ENCODE results near the gene CCR5AS.
A peak's percentile ranks its signal among the peaks of the same experiment; 100 is the strongest.

Gene CCR5AS

DNA sequence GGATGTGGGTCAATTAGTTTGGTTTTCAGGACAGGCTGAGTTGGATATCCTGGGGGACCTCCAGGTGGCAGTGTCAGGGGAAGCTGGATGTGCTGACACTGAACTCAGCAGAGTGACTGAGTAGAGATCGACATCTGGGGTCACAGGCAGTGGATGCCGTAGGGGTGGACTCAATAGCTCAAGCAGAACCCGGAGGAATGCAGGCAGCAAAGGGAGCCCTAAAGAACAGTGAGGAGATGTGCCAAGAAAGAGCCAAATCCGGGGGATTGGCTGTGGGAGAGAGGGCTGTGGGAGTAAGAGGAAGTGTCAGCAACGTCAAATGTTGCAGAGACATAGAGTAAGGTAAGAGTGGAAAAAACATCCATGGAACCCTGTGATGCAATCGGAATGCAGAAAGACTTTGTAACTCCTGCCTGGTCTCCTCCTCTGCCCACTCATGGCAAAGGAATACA lies 11.6 kb downstream of the CCR5AS start:
- intact Hi-C loops (cut with micrococcal nuclease), result no loop called here
- H3K27me3 Mint-ChIP-seq (ENCODE audit: low read depth in 3 of 3), result peaks cover 0 to 4% (median 0%) of the 10 kb centered on the region in 3 donors
- H2AFZ ChIP-seq (ENCODE audit: insufficient read depth, low read depth, low read length, poor library complexity, severe bottlenecking), result peak overlapping the region; percentile 6

DNA sequence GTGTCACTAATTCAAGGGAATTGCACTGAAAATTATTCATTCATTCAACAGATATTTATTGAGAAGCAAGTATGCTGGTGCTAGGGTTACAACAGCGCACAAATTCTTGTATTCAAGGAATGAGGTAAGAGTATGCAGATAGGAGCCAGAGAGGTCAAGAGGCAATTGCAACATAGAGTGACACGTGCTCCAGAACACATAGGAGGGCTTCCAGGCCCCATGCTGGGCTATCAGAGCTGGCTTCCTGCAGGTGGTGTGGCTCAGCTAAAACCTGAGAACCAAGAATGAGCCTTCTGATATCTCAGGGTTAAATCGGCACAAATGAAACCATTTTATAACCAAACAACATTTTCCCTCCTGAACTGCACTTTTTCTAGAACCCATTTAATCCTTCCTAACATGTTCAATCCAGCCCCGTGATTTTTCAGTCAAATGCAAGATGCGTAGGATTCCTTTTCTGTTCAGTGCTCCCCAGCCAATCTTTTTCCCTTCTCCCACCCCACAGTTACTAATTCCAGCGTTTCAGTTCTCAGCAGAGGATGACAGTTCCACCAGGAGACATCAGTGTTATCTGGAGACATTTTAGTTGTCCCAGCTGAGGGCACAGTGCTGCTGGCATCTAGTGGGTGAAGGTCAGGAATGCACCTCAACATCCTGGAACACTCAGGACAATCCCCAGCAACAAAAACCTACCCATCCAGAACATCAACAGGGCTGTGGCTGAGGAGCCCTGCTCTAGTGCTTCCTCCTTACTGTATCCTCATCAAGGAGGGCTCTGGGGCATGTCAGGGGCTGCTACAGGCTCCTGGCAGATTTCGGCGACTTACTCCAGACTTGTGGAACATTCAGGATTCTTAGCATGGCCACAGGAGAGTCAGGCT lies 13.1 kb downstream of the CCR5AS start:
- TF ChIP-seq, protein P1, sequence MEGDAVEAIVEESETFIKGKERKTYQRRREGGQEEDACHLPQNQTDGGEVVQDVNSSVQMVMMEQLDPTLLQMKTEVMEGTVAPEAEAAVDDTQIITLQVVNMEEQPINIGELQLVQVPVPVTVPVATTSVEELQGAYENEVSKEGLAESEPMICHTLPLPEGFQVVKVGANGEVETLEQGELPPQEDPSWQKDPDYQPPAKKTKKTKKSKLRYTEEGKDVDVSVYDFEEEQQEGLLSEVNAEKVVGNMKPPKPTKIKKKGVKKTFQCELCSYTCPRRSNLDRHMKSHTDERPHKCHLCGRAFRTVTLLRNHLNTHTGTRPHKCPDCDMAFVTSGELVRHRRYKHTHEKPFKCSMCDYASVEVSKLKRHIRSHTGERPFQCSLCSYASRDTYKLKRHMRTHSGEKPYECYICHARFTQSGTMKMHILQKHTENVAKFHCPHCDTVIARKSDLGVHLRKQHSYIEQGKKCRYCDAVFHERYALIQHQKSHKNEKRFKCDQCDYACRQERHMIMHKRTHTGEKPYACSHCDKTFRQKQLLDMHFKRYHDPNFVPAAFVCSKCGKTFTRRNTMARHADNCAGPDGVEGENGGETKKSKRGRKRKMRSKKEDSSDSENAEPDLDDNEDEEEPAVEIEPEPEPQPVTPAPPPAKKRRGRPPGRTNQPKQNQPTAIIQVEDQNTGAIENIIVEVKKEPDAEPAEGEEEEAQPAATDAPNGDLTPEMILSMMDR (IDR thresholded peaks at IDR 0.05), result no peak
- Histone ChIP-seq H3K9ac (ENCODE audit: insufficient read depth, low read length, poor library complexity, severe bottlenecking) (no peak overlapping the region), H3K79me2 (ENCODE audit: insufficient read depth, low read length) (no peaks in the 10 kb centered on the region), H3K9me3 (replicated peaks in 1 of 2; ENCODE audit: control insufficient read depth in 1 of 2, insufficient read depth in 1 of 2, low read length in 2 of 2) (no peaks in the 10 kb centered on the region), H4K20me1 (ENCODE audit: insufficient read depth, low read length) (no peaks in the 10 kb centered on the region), H2AFZ (ENCODE audit: insufficient read depth, low read depth, low read length, poor library complexity, severe bottlenecking) (no peak overlapping the region), H3K4me3 (replicated peaks in 1 of 3; ENCODE audit: low read depth in 2 of 3, low read length in 3 of 3) (no peak overlapping the region), H3K27ac (ENCODE audit: low read depth in 1 of 2, low read length in 2 of 2) (no peak overlapping the region), H3K27me3 (ENCODE audit: control insufficient read depth in 2 of 2, insufficient read depth in 2 of 2, low read length in 2 of 2) (no peaks in the 10 kb centered on the region), H3K36me3 (replicated peaks in 1 of 2; ENCODE audit: control insufficient read depth in 1 of 2, insufficient read depth in 2 of 2, low read length in 2 of 2) (no peaks in the 10 kb centered on the region), H3K4me2 (replicated peaks; ENCODE audit: extremely low read depth, low read length, poor library complexity, severe bottlenecking) (no peak overlapping the region), H3K4me1 (ENCODE audit: control insufficient read depth in 1 of 2, insufficient read depth in 2 of 2, low read length in 2 of 2) (peaks cover 37 to 45% of the 10 kb centered on the region in 2 donors)
- Mint-ChIP-seq H3K9me3 (peaks cover 0 to 2% (median 0%) of the 10 kb centered on the region in 7 donors), H3K4me3 (no peak overlapping the region), H3K27me3 (ENCODE audit: low read depth in 3 of 3) (peaks cover 0 to 4% (median 0%) of the 10 kb centered on the region in 3 donors), H3K4me1 (peaks cover 47% of the 10 kb centered on the region), H3K36me3 (peaks cover 0 to 5% of the 10 kb centered on the region in 2 donors), H3K27ac (peak overlapping the region; percentile 19 to 88 (median 69))
- 60% methylated on average over 5 of the region's 8 CpGs for WGBS (ENCODE audit: insufficient coverage)
- peak in 2 of 3 donors; percentile 79 to 82 for DNase-seq
- intact Hi-C loops (cut with micrococcal nuclease), result no loop called here

More for the DNA sequence above, 11.6 kb downstream of the CCR5AS start:
- 62% methylated on average over 5 of the region's 6 CpGs for WGBS (ENCODE audit: insufficient coverage)
- Histone ChIP-seq H4K20me1 (ENCODE audit: insufficient read depth, low read length) (no peaks in the 10 kb centered on the region), H3K9ac (ENCODE audit: insufficient read depth, low read length, poor library complexity, severe bottlenecking) (no peak overlapping the region), H3K4me1 (ENCODE audit: control insufficient read depth in 1 of 2, insufficient read depth in 2 of 2, low read length in 2 of 2) (peaks cover 48 to 57% of the 10 kb centered on the region in 2 donors), H3K36me3 (replicated peaks in 1 of 2; ENCODE audit: control insufficient read depth in 1 of 2, insufficient read depth in 2 of 2, low read length in 2 of 2) (no peaks in the 10 kb centered on the region), H3K27ac (ENCODE audit: low read depth in 1 of 2, low read length in 2 of 2) (peak overlapping the region in 1 of 2 donors; percentile 70), H3K79me2 (ENCODE audit: insufficient read depth, low read length) (no peaks in the 10 kb centered on the region), H3K9me3 (replicated peaks in 1 of 2; ENCODE audit: control insufficient read depth in 1 of 2, insufficient read depth in 1 of 2, low read length in 2 of 2) (no peaks in the 10 kb centered on the region), H3K4me2 (replicated peaks; ENCODE audit: extremely low read depth, low read length, poor library complexity, severe bottlenecking) (no peak overlapping the region), H3K27me3 (ENCODE audit: control insufficient read depth in 2 of 2, insufficient read depth in 2 of 2, low read length in 2 of 2) (no peaks in the 10 kb centered on the region), H3K4me3 (replicated peaks in 1 of 3; ENCODE audit: low read depth in 2 of 3, low read length in 3 of 3) (no peak overlapping the region)
- H3K36me3 Mint-ChIP-seq, result peaks cover 0 to 5% of the 10 kb centered on the region in 2 donors
- peaks cover 0 to 2% (median 0%) of the 10 kb centered on the region in 7 donors for H3K9me3 Mint-ChIP-seq
- DNase-seq, result peak; percentile 23 to 89 (median 68)
- peak overlapping the region; percentile 71 to 88 (median 79) for H3K27ac Mint-ChIP-seq
- H3K4me3 Mint-ChIP-seq, result peak overlapping the region in 1 of 2 donors; percentile 23
- peaks cover 47% of the 10 kb centered on the region for H3K4me1 Mint-ChIP-seq
- TF ChIP-seq, protein P1 (IDR thresholded peaks at IDR 0.05), result no peak

Measured in CD14-positive monocyte (primary cell).